ENCODE results near the gene FOXO3.
"Not testable (repeated sequence)": the region's sequence is repeated elsewhere in the genome, so short reads cannot be mapped to it uniquely, and the experiment has no call there.

FOXO3 gene

DNA sequence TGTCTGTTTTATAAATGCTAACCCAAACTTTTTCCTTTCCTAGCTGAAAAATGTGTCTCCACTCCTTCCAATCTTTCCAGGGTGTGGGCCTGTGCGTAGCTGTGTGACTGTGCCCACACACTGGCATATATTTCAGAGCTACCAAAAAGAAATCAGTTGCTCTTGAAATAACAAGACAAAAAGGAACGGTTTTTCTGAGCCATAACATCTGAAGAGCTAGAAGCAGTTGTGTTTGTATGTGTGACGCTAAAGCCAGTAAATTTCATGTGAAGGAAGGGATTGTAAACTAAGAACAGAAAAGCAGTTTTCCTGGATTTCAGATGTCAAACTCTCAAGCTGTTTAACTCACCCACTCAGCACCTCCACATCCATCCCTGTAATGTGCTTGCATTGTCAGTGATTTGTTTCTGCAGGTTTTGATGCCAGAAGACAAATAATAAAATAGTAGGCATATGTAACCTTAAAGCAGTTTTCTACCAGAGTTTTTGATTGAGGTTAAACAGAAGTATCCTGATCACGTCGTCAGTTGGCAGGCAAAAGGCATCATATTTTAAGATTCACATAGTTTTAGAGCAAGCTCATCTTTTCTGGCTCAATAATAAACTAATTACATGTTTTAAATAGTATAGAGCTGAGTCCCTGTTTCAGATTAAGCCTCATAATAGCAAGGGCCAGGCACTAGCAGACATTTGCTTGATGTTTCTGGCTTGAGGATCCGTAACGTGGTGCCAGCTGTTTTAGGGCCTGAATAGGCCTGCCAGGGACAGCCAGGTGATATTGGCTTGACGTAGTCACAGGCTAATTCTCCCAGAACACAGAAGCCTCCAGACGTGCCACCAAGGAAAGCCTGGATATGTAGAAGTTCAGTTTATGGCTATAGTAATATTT, 90.9 kb downstream of the FOXO3 start:
- Histone ChIP-seq H3K27ac (peak overlapping the region in 14 of 21 experiments; percentile 1 to 80 (median 58)), H3K4me3 (no peak overlapping the region)

DNA sequence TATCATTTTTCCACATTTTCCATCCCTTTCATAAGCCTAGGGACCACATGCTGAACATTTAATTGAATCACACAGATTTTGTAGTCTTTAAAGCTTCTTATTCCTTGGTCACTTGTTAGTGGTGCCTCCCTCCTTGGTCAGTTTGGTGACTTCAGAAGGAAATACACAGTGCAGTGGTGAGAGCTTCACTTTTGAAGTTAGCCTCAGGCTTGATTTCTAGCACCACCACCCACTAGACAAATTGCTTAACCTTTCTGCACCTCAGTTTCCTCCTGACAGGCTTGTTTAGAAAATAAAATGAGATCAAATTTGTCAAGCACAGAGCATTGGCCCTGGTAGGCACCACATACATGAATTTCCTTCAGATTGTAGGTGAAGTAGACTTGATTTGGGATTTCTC, 91.7 kb downstream of the FOXO3 start:
- Histone ChIP-seq H3K4me3 (no peak overlapping the region), H3K27ac (peak overlapping the region in 12 of 21 experiments; percentile 18 to 80 (median 53))

DNA sequence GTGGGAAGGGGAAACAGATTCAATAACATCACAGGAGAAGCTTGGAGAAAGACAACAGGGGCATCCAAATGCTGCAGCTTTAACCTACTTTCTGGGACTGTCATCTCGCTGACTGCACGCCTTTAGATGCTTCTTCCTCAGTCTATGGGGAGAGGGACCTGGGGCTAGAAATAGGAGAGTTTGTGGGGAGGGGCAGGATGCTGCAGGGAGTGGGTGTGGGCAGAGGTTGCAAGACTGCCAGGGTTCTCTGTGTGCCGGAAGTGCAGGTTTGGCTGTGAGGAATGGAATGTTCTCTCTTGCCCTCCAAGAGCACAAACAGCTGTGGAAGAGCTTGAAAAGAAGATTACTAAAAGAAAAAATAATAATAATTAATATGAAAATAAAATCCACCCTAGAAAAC, 93.2 kb downstream of the FOXO3 start:
- peak overlapping the region in 5 of 21 experiments; percentile 33 to 80 (median 51) for H3K27ac ChIP-seq
- no peak overlapping the region for H3K4me3 ChIP-seq

DNA sequence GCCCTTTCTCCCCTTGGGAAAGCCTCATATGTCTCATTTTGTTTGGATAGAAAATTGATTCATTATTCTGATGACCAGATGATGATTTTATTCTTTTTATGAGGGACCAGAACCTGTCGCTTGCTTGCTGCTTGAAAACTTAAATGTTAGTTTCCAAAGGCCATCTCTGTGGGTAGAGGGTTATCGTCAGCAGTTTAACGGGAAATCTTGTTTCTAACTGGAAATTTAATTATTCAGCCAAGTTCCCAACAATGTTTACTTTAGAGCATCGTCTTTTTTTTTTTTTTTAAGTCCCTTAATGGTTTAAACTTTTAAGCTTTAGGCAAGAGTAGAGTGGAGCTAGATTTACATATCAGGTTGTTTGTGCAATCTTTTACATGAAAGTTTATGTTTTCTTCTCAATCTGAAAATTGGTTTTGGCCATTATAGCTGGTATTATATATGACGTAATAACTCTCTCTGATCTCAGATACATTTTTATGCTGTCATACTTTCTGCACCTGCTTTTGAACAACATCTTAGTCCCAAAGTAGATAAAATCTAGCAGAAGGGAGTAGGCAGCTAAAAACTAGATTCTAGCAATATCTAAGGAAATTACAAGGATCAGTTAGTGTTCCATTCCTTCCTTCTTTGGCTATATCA, 93.9 kb downstream of the FOXO3 start:
- H3K4me3 ChIP-seq, result no peak overlapping the region
- peak overlapping the region in 9 of 21 experiments; percentile 20 to 80 (median 50) for H3K27ac ChIP-seq

DNA sequence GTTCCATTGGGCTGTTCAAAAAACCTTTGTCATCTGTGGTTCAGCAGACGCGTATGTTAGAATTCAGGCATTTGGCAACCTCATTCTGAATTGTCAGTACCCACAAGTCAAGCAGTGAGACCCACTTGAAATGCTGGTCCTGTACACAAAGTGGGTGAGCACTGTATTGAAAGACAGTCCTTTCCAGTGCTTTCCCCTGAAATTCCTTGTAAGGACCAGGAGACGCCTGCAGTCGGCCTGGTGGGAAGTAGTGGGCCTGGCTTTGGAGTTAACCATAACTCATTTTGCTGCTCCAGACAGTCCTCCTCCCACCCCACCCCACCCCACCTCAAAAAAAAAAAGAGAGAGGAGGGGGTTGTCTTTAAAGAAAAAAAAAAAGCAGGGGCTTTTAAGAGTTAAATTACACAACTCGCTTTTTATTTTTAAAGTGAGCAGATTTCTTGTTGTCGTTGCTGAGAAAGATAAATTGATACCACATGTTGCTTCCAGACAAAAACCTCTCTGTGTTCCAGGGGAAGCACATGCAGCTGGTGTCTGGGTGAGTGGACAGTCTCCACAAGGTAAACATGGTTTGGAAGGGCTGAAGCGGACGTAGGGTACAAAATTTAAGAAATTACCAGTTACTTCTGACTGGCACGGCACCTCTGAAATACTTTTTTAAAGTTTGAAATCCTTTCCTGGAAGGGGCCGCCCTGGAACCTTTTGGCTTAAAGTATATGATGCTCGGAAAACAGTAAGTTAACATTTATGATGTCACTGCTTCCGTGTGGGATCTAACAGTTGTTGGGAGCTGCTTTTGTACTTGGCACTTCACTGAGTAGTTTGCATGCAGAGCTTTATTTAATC, 95.3 kb downstream of the FOXO3 start:
- Histone ChIP-seq H3K27ac (peak overlapping the region in 16 of 21 experiments; percentile 2 to 80 (median 41)), H3K4me3 (peak overlapping the region in 1 of 7 experiments; percentile 2)

DNA sequence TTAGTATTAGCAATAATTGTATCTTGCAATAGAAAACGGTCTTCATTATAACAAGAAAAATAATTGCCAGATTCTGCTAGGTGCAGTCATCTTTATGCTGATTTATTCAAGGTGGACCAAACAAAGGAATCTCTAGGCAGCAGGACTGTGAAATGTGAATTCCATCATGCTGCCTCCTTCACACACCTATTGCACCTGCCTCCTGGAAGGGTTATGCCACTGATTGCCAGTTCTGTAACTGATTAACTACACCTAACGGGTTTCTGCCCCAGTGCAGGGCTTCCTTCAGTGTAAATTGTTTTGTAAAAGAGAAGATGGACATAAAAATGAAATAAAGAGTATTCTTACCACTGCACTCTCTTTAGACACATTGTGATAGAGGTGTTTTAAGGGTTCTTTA, 96.1 kb downstream of the FOXO3 start:
- peak overlapping the region in 7 of 21 experiments; percentile 18 to 80 (median 39) for H3K27ac ChIP-seq
- H3K4me3 ChIP-seq, result peak overlapping the region in 1 of 7 experiments; percentile 2

DNA sequence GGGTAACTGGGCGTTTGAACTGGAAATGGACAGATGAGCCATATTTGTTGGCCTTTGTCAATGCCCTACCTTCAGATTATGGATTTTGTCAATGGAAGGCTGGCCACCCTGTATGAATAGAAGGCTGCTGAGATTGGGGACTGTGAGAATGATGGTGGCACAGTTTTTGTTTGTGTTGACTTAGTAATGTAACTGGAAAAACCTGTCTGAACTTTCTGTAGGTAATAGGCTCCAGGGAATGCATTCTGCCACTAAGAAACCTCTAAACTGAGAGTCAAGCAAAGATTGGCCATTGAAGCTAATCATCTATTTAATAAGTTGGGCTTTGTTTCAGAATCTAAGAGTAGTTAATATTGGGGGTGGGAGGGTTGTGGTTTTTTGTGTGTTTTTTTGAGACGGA, 97.5 kb downstream of the FOXO3 start:
- Histone ChIP-seq H3K4me3 (no peak overlapping the region), H3K27ac (no peak overlapping the region)

DNA sequence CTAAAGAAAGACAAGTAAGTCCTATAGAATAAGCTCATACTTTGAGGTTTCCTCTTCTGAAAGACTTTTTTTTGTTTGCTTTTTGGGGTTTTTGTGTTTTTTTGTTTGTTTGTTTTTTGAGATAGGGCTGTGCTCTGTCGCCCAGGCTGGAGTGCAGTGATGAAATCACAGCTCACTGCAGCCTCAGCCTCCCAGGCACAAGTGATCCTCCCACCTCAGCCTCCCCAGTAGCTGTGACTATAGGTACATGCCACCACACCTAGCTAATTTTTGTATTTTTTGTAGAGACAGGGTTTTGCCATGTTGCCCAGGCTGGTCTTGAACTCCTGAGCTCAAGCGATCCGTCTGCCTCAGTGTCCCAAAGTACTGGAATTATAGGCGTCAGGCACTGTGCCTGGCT, 98.1 kb downstream of the FOXO3 start:
- H3K4me3 ChIP-seq, result not testable (repeated sequence)

DNA sequence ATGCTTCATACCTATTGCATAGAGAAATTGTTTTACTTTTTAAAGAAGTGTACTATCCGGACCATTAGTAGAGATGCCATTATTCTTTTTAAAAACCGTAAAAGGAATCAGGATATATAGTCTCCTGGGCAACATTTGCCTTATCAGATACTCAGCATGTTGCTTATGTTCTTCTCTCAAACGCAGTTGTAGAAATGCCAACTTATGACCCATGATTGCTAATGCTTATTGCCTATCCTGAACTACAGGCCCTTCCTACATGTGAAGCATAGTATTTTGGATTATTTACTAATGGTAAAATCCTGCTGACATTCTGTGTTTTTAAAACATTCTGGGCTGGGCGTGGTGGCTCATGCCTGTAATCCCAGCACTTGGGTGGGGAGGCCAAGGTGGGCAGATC, 99.5 kb downstream of the FOXO3 start:
- Histone ChIP-seq H3K4me3 (no peak overlapping the region), H3K27ac (no peak overlapping the region)

More for the DNA sequence above, 98.1 kb downstream of the FOXO3 start:
- H3K27ac ChIP-seq, result not testable (repeated sequence)

DNA sequence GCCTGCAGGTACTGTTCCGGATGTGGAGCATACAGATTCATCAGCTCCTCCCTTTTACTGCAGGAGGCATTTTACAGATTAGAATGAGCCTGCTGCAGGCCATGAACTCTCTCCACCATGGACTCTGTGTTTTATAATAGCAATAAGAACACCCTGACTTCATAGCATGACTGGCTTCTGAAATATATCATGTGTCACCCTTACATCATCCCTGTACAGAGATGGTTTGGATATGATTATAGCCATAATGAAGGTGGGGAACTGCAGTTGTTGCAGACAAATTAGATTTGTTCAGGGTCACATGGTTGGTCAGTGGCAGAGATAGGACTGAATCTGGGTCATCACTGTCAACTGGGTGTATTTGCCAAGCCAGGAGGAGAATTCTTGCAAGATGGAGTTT, 100.7 kb downstream of the FOXO3 start:
- no peak overlapping the region for H3K27ac ChIP-seq
- no peak overlapping the region for H3K4me3 ChIP-seq

DNA sequence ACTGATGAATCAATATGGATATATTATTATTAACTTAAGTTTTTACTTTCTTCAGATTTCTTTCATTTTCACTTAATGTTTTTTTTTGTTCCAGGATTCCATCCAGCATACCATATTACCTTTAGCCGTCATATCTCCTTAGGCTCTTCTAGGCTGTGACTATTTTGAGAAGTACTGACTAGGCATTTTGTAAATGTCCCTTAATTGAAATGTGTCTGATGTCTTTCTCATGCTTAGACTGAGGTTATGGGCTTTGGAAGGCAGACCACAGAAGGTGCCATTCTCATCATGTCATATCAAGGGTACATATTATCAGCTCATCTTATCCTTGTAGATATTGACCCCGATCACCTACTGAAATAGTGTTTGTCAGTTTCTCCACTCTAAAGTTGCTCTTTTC, 101.3 kb downstream of the FOXO3 start:
- H3K27ac ChIP-seq, result no peak overlapping the region
- no peak overlapping the region for H3K4me3 ChIP-seq

DNA sequence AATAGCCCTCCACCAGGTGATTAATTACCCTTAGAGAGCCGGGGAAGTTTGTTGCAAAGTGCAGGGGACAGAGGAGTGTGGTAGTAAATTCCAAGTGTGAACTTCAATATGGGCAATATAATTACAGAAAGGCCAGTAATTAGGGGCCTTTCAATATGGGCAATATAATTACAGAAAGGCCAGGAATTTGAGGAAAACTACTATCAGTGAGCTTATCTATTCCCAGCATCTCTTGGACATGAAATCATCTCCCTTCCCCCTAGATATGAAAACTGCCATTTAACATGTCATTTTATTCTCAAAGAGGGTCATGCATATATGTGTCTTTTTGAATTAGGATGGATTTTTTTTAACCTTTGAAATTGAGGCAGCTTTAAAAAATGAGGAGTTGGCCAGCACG, 102.0 kb downstream of the FOXO3 start:
- no peak overlapping the region for H3K27ac ChIP-seq

DNA sequence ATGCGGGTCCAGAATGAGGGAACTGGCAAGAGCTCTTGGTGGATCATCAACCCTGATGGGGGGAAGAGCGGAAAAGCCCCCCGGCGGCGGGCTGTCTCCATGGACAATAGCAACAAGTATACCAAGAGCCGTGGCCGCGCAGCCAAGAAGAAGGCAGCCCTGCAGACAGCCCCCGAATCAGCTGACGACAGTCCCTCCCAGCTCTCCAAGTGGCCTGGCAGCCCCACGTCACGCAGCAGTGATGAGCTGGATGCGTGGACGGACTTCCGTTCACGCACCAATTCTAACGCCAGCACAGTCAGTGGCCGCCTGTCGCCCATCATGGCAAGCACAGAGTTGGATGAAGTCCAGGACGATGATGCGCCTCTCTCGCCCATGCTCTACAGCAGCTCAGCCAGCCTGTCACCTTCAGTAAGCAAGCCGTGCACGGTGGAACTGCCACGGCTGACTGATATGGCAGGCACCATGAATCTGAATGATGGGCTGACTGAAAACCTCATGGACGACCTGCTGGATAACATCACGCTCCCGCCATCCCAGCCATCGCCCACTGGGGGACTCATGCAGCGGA, 102.9 kb downstream of the FOXO3 start:
- not testable (repeated sequence) for H3K27ac ChIP-seq, H3K4me3 ChIP-seq

More for the DNA sequence above, 102.0 kb downstream of the FOXO3 start:
- H3K4me3 ChIP-seq, result no peak overlapping the region

DNA sequence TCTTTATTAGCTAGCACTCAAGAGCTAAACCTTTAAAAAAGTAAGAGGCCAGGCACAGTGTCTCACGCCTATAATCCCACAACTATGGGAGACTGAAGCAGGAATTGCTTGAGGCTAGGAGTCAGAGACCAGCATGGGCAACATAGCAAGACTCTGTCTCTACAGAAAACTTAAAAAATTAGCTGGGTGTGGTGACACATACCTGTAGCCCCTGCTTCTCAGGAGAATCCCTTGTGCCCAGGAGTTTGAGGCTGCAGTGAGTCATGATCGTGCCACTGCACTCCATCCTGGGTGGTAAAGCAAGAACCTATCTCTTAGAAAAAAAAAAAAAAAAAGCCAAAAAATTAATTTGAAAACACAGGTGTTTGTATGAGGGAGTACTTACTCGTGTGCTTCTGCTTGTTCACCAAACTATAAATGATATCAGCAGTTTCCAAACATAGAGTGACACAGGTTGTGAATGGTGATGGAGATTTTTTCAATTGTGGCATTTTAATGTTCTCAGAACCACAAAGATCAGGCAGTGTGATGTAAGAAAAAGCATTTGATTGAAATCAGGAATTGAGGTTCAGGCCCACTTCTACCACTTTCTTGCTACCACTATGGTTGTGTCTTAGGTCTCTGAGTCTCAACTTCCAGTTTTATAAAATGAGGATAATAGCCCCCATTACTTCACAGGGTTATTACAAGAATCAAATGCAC, 104.9 kb downstream of the FOXO3 start:
- no peak overlapping the region for H3K27ac ChIP-seq
- no peak overlapping the region for H3K4me3 ChIP-seq

DNA sequence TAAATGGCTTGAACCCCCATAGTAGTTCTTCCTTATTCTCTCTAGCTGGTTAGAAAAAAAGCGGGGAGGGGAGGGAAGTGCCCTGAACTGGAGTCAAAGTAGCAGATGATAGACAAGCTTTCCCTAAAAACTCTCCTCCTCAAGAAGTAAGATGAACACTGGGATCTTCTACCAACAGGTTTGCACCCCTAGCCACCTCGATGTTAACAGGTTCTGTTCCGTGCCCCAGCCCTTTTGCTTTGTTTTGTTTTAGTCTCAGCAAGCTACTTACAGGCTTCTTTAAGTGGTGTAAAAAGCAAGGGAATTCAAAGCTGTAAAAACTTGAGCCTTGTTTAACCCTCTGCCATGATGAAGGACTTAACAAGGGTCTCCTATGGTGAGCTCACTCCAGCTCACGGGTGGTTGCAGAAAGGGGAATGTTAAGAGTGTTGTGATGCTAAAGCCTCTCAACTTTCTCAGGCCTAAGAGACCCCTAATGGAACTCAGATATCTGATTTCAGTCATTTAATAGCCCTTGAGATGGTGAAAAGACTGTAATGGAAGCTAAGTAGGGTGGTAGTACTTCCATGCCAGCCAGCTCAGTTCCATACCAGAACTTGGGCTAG, 106.0 kb downstream of the FOXO3 start:
- Histone ChIP-seq H3K4me3 (no peak overlapping the region), H3K27ac (no peak overlapping the region)

DNA sequence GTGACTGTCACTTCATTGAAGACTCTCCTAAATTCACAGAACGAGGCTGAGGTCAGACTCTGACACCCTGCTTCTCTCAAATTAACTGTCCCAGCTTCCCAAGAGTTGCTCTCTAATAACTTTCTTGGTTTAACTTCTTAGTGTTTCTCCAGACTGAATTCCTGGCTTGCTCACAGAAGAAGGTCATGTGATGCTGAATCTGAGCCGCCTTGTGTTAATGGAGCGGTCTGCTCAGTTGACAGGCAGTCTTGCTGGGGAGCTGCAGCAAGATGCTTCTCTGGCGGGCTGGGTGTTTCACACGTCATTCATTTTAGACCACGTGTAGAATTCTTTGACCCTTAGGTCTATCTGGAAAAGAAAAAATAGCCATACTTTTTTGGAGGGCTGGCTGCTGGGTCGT, 107.3 kb downstream of the FOXO3 start:
- H3K4me3 ChIP-seq, result no peak overlapping the region

DNA sequence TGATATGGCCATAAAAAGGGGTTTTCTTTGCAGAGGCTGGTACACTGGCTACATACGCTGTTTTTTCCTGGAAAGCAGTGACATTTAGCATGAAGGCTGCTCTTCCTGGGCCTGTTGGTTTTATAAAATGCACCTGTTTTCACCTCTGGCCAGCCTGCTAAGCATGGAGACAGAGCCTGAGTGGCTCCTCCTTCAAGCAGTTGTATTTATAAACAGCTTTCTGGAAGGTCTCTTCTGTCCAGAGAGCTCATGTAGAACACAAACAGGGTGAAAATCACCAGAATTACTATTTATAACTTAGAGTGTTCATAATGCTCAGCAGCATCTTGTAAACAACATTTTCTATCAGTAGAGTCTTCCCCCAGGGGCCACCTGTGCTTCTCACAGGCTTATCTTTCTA, 109.0 kb downstream of the FOXO3 start:
- no peak overlapping the region for H3K4me3 ChIP-seq
- H3K27ac ChIP-seq, result no peak overlapping the region

More for the DNA sequence above, 107.3 kb downstream of the FOXO3 start:
- no peak overlapping the region for H3K27ac ChIP-seq

DNA sequence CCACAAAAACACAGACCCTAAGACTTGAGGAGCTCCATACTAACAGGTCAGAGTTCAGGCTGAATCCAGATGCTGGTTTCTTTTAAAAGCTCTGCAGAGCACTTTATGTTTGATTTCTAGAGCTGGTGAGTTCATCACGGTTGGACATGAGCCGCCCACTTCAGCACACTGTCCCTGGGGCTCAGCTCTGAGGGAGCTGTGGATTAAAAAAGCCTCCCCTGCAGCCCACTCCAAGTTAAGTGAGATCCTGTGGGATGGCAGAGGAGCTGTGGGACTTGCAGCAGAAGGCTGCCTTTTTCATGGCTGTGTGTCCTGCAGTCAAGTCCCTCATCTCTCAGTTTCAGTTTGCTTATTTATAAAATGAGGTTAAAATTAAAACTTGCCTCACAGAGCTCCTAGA, 110.5 kb downstream of the FOXO3 start:
- Histone ChIP-seq H3K4me3 (no peak overlapping the region), H3K27ac (no peak overlapping the region)

DNA sequence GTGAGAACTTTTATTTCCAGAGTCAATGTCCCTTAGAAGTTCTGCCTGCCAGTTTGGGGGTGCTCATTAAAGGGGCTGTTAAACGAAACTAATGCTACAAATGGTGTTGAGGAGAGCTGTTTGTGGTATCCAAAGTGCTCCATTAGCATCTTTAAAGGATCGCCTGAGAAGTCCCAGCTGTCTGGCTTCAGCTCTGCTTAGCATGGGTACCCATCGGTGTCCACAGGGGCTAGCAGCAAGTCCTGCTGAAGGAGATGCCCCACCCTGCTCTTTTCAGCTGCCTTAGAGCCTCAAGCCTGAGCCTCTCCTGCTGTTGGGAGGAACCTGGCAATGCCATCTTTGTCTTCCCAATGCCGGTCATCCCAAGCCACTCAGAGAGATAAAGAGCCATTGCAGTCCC, 111.1 kb downstream of the FOXO3 start:
- H3K27ac ChIP-seq, result no peak overlapping the region
- no peak overlapping the region for H3K4me3 ChIP-seq
